AG04450 (cell line): ENCODE data around the gene GABRQ. TPM values are rescaled to one million over a fixed set of nuclear protein-coding genes. Genes with fewer than 3 reads are reported as not detected.
A peak's percentile ranks its signal among the peaks of the same experiment; 100 is the strongest.

Source experiments
- CTCF ChIA-PET: fragments of 300-600, 350-600 bp; formaldehyde crosslinking; extraction: SDS; loops from one replicate; lab custom pipeline; 2022; ENCODE audit warnings: antibody characterized with exemption, inconsistent platforms; lab: Charles Lee
- POLR2A ChIA-PET: fragments of 350-600 bp; formaldehyde crosslinking; extraction: SDS; loops from one replicate; lab custom pipeline; 2021; ENCODE audit warnings: antibody characterized with exemption, inconsistent platforms; lab: Yijun Ruan, JAX
- DNase-seq: peaks from one replicate; pipeline ENCODE4 v3.0.0-alpha.2; 2011; ENCODE audit warnings: low read depth, low spot score
- H3K27ac ChIP-seq: one replicate; pipeline ENCODE4 v1.5.1; 2012; ENCODE audit warnings: low read depth, low read length, control low read depth
- H3K27me3 ChIP-seq: one replicate; pipeline ENCODE4 v1.6.0; 2012; ENCODE audit warnings: low read length; ENCODE audit not compliant: control insufficient read depth, insufficient read depth
- H3K4me3 ChIP-seq: 2 replicates; pipeline ENCODE4 v1.5.1; 2011; ENCODE audit warnings: mild to moderate bottlenecking, low read depth, low read length, control low read depth
- H3K9me3 ChIP-seq: 2 replicates; pipeline ENCODE4 v1.5.1; 2012; ENCODE audit warnings: low read length; ENCODE audit not compliant: control insufficient read depth, insufficient read depth
- CTCF ChIP-seq: IDR thresholded peaks from 2 replicates; pipeline ENCODE4 v1.5.1; 2011; ENCODE audit warnings: low read depth, low read length, control low read depth, inconsistent platforms
- polyA plus RNA-seq: library from polyadenylated mRNA; depleted of rRNA; stranded (reverse); fragments of >200 nt; gene quantifications from 2 replicates; pipeline ENCODE4 v1.2.3, GENCODE V29; 2011

The GABRQ gene
- polyA plus RNA-seq, 1 experiment, result 0.05 TPM

GRCh38 chrX:152639426-152639825 is 1.7 kb downstream of the GABRQ start:
- no peak for DNase-seq
- ChIA-PET POLR2A (no interaction called here), CTCF (interaction anchor here (1.0 kb wide), 1 partner anchor 886 kb away, joined by 4 read pairs; no protein-coding TSS in a partner anchor)

GRCh38 chrX:152640034-152640818 is 2.5 kb downstream of the GABRQ start:
- ChIA-PET POLR2A (no interaction called here), CTCF (interaction anchor here (1.0 to 1.3 kb wide), 2 partner anchors 887 to 891 kb away, joined by 3 to 4 read pairs; no protein-coding TSS in a partner anchor)
- Histone ChIP-seq H3K27ac (no peak overlapping the region), H3K9me3 (no peaks in the 10 kb centered on the region), H3K4me3 (no peak overlapping the region), H3K27me3 (peaks cover 7% of the 10 kb centered on the region)
- no peak for DNase-seq
- TF ChIP-seq CTCF, result no peak

More at GRCh38 chrX:152639426-152639825, 1.7 kb downstream of the GABRQ start:
- TF ChIP-seq CTCF, result no peak
- Histone ChIP-seq H3K9me3 (no peaks in the 10 kb centered on the region), H3K27me3 (peaks cover 7% of the 10 kb centered on the region), H3K4me3 (no peak overlapping the region), H3K27ac (no peak overlapping the region)

GRCh38 chrX:152641256-152641875 is 3.7 kb downstream of the GABRQ start:
- no peak for TF ChIP-seq CTCF
- POLR2A ChIA-PET, result no interaction called here
- CTCF ChIA-PET, result interaction anchor here (1.3 to 3.0 kb wide), 2 partner anchors 285 to 892 kb away, joined by 3 to 14 read pairs; no protein-coding TSS in a partner anchor

GRCh38 chrX:152641996-152642395 is 4.3 kb downstream of the GABRQ start:
- ChIA-PET POLR2A (no interaction called here), CTCF (interaction anchor here (1.3 to 3.0 kb wide), 2 partner anchors 284 to 893 kb away, joined by 3 to 14 read pairs; no protein-coding TSS in a partner anchor)
- no peak for DNase-seq
- no peak overlapping the region for H3K4me3 ChIP-seq
- H3K27me3 ChIP-seq, result peaks cover 7% of the 10 kb centered on the region
- no peaks in the 10 kb centered on the region for H3K9me3 ChIP-seq
- TF ChIP-seq CTCF, result 0 out of 2 replicates have a peak, but pooled peaks have one; percentile 7
- no peak overlapping the region for H3K27ac ChIP-seq

More at GRCh38 chrX:152641256-152641875, 3.7 kb downstream of the GABRQ start:
- Histone ChIP-seq H3K27ac (no peak overlapping the region), H3K27me3 (peaks cover 7% of the 10 kb centered on the region), H3K4me3 (no peak overlapping the region), H3K9me3 (no peaks in the 10 kb centered on the region)
- no peak for DNase-seq
